H1 (cell line): ENCODE results near the gene SPTLC3. TPM values are rescaled to one million over a fixed set of nuclear protein-coding genes. Genes with fewer than 3 reads are reported as not detected.

ENCODE experiments used
- CTCF ChIA-PET: fragments of 300-600 bp; sonication (Branson Sonifier 250); formaldehyde crosslinking; loops from one replicate; lab custom pipeline; 2021; ENCODE audit not compliant: partially characterized antibody; lab: Charles Lee
- POLR2A ChIA-PET: fragments of 300-600 bp; sonication (Branson Sonifier 250); formaldehyde crosslinking; loops from one replicate; lab custom pipeline; 2021; ENCODE audit warnings: inconsistent platforms; ENCODE audit not compliant: partially characterized antibody; lab: Charles Lee
- DNase-seq, 2 experiments: peaks; one replicate each; pipeline versions ENCODE4 v3.0.0 to v3.0.0-alpha.2; 2010 to 2022; ENCODE audit warnings: low spot score in 2 of 2, low read depth in 1 of 2, mixed read lengths in 1 of 2
- FAIRE-seq: peaks from 2 replicates; lab custom pipeline; 2011; peaks lifted over from hg19 to GRCh38; lab: Jason Lieb, UNC
- H2AFZ ChIP-seq: 2 replicates; pipeline ENCODE4 v1.8.1; 2012; ENCODE audit warnings: low read length, inconsistent platforms
- H2AK5ac ChIP-seq: 2 replicates; pipeline ENCODE4 v1.6.1; 2013; ENCODE audit warnings: low read depth, low read length
- H2BK120ac ChIP-seq: replicated peaks from 2 replicates; pipeline ENCODE3; 2013; ENCODE audit warnings: low read depth, low read length, inconsistent platforms
- H2BK12ac ChIP-seq: 2 replicates; pipeline ENCODE4 v1.6.1; 2013; ENCODE audit warnings: low read depth, low read length
- H2BK15ac ChIP-seq: 2 replicates; pipeline ENCODE4 v1.6.1; 2013; ENCODE audit warnings: low read length
- H2BK20ac ChIP-seq: 2 replicates; pipeline ENCODE4 v1.6.1; 2013; ENCODE audit warnings: low read length
- H2BK5ac ChIP-seq: 2 replicates; pipeline ENCODE4 v1.6.1; 2013; ENCODE audit warnings: low read depth, low read length
- H3K14ac ChIP-seq: 2 replicates; pipeline ENCODE4 v1.6.1; 2013; ENCODE audit warnings: inconsistent platforms; ENCODE audit not compliant: insufficient read length
- H3K18ac ChIP-seq: 2 replicates; pipeline ENCODE4 v1.6.1; 2013; ENCODE audit warnings: low read length; ENCODE audit errors: extremely low read depth
- H3K23ac ChIP-seq: 2 replicates; pipeline ENCODE4 v1.6.1; 2013; ENCODE audit warnings: inconsistent platforms; ENCODE audit not compliant: insufficient read length
- H3K23me2 ChIP-seq: 2 replicates; pipeline ENCODE4 v1.6.1; 2013; ENCODE audit warnings: low read depth, low read length
- H3K27ac ChIP-seq: 2 replicates; pipeline ENCODE4 v1.6.1; 2011; ENCODE audit warnings: low read depth, low read length, inconsistent platforms
- H3K27me3 ChIP-seq, 4 experiments: replicated peaks in 1 of 4; 1 replicate in 1 of 4; 2 replicates in 3 of 4; pipeline versions ENCODE4 v1.6.1 to v1.8.1; 2011 to 2013; ENCODE audit warnings: low read length in 3 of 4, mild to moderate bottlenecking in 3 of 4, inconsistent platforms in 2 of 4, mixed read lengths in 2 of 4, moderate library complexity in 1 of 4; ENCODE audit not compliant: control insufficient read depth in 3 of 4, insufficient read depth in 3 of 4; ENCODE audit errors: extremely low read depth in 1 of 4
- H3K36me3 ChIP-seq, 4 experiments: 2 replicates each; pipeline versions ENCODE4 v1.6.1 to v1.8.1; 2011 to 2013; ENCODE audit warnings: mild to moderate bottlenecking in 4 of 4, low read length in 3 of 4, moderate library complexity in 2 of 4, control low read depth in 1 of 4, inconsistent platforms in 1 of 4; ENCODE audit not compliant: insufficient read depth in 4 of 4, control insufficient read depth in 2 of 4
- H3K4ac ChIP-seq: replicated peaks from 2 replicates; pipeline ENCODE3; 2013; ENCODE audit warnings: low read length, low read depth, mixed read lengths, inconsistent platforms; ENCODE audit not compliant: insufficient read length
- H3K4me1 ChIP-seq, 4 experiments: replicated peaks in 1 of 4; 1 replicate in 1 of 4; 2 replicates in 3 of 4; pipeline versions ENCODE4 v1.6.1 to v1.8.1; 2011 to 2013; ENCODE audit warnings: low read length in 3 of 4, inconsistent platforms in 2 of 4, mixed read lengths in 1 of 4; ENCODE audit not compliant: insufficient read depth in 4 of 4, control insufficient read depth in 3 of 4
- H3K4me2 ChIP-seq, 2 experiments: 2 replicates each; pipeline versions ENCODE4 v1.6.1 to v1.8.1; 2011 to 2013; ENCODE audit warnings: low read depth in 2 of 2, low read length in 2 of 2, control low read depth in 1 of 2, inconsistent platforms in 1 of 2, mild to moderate bottlenecking in 1 of 2; ENCODE audit not compliant: insufficient read depth in 1 of 2
- H3K4me3 ChIP-seq, 4 experiments: fragments of 200-600, 300-600 bp in 1 of 4; sonication (generic), shearing (Covaris generic), sonication (Bioruptor Twin) in 1 of 4; 2 replicates each; pipeline versions ENCODE4 v1.5.1 to v1.8.1; 2011 to 2016; ENCODE audit warnings: low read length in 4 of 4, low read depth in 3 of 4, control low read depth in 2 of 4, inconsistent platforms in 2 of 4, mild to moderate bottlenecking in 2 of 4, mixed read lengths in 1 of 4, moderate library complexity in 1 of 4; ENCODE audit not compliant: insufficient read depth in 2 of 4; ENCODE audit errors: extremely low read depth in 1 of 4
- H3K56ac ChIP-seq: replicated peaks from 2 replicates; pipeline ENCODE3; 2013; ENCODE audit warnings: low read depth, mild to moderate bottlenecking, mixed read lengths, low read length, inconsistent platforms; ENCODE audit not compliant: insufficient read length
- H3K79me1 ChIP-seq: 2 replicates; pipeline ENCODE4 v1.6.1; 2013; ENCODE audit warnings: low read depth, low read length, control low read depth
- H3K79me2 ChIP-seq, 2 experiments: 2 replicates each; pipeline versions ENCODE4 v1.6.1 to v1.8.1; 2012 to 2013; ENCODE audit warnings: low read length in 2 of 2, mild to moderate bottlenecking in 2 of 2, inconsistent platforms in 1 of 2; ENCODE audit not compliant: insufficient read depth in 2 of 2, control insufficient read depth in 1 of 2
- H3K9ac ChIP-seq, 4 experiments: replicated peaks in 1 of 4; 1 replicate in 1 of 4; 2 replicates in 3 of 4; pipeline versions ENCODE4 v1.6.1 to v1.8.1; 2011 to 2013; ENCODE audit warnings: low read depth in 3 of 4, low read length in 3 of 4, control low read depth in 2 of 4, mild to moderate bottlenecking in 2 of 4, moderate library complexity in 2 of 4, inconsistent platforms in 1 of 4; ENCODE audit errors: extremely low read depth in 1 of 4
- H3K9me3 ChIP-seq, 2 experiments: 2 replicates each; pipeline versions ENCODE4 v1.6.1 to v1.8.1; 2012 to 2013; ENCODE audit warnings: mild to moderate bottlenecking in 2 of 2, moderate library complexity in 2 of 2, control low read depth in 1 of 2, inconsistent platforms in 1 of 2, low read depth in 1 of 2, low read length in 1 of 2, mixed read lengths in 1 of 2; ENCODE audit not compliant: insufficient read depth in 2 of 2
- H4K20me1 ChIP-seq, 2 experiments: replicated peaks in 1 of 2; 2 replicates each; pipeline versions ENCODE3 to v1.8.1; 2011 to 2013; ENCODE audit warnings: inconsistent platforms in 2 of 2, low read length in 2 of 2, mild to moderate bottlenecking in 1 of 2; ENCODE audit not compliant: insufficient read depth in 2 of 2, control insufficient read depth in 1 of 2
- H4K5ac ChIP-seq: 2 replicates; pipeline ENCODE4 v1.6.1; 2013; ENCODE audit warnings: low read length, low read depth, mixed read lengths, inconsistent platforms; ENCODE audit not compliant: insufficient read length
- H4K8ac ChIP-seq: 2 replicates; pipeline ENCODE4 v1.8.0; 2013; ENCODE audit warnings: mild to moderate bottlenecking, moderate library complexity, low read length, inconsistent platforms; ENCODE audit not compliant: insufficient read depth; ENCODE audit errors: extremely low read depth
- H4K91ac ChIP-seq: replicated peaks from 2 replicates; pipeline ENCODE3; 2013; ENCODE audit warnings: low read length, mixed read lengths, inconsistent platforms; ENCODE audit not compliant: insufficient read length
- EP300 ChIP-seq, 2 experiments: IDR thresholded peaks; 1 replicate in 1 of 2; 2 replicates in 1 of 2; pipeline ENCODE4 v1.6.1; 2011 to 2012; ENCODE audit warnings: low read depth in 2 of 2, low read length in 2 of 2, mild to moderate bottlenecking in 2 of 2, borderline replicate concordance in 1 of 2, inconsistent platforms in 1 of 2, moderate library complexity in 1 of 2
- EZH2 ChIP-seq: fragments of 200-600 bp; sonication (generic); IDR thresholded peaks from 2 replicates; pipeline ENCODE4 v1.7.1; 2012; ENCODE audit warnings: low read depth, mild to moderate bottlenecking, moderate library complexity, low read length, inconsistent platforms; ENCODE audit not compliant: severe bottlenecking
- KDM5A ChIP-seq: fragments of 200-600 bp; IDR thresholded peaks from 2 replicates; pipeline ENCODE4 v1.7.1; 2012; ENCODE audit warnings: mild to moderate bottlenecking, low read length, inconsistent platforms, mixed read lengths
- MAFK ChIP-seq: IDR thresholded peaks from 2 replicates; pipeline ENCODE4 v1.6.1; 2012; ENCODE audit warnings: low read depth, mild to moderate bottlenecking, improper control_type of control experiment, low read length
- PHF8 ChIP-seq: fragments of 200-600 bp; sonication (generic); conservative IDR thresholded peaks from 2 replicates; pipeline ENCODE4 v1.7.1; 2012; ENCODE audit warnings: low read depth, mild to moderate bottlenecking, inconsistent platforms, low read length, moderate library complexity
- POLR2A ChIP-seq, 2 experiments: IDR thresholded peaks; 1 replicate in 1 of 2; 2 replicates in 1 of 2; pipeline ENCODE4 v1.6.1; 2011; ENCODE audit warnings: low read depth in 2 of 2, low read length in 2 of 2, mild to moderate bottlenecking in 2 of 2; ENCODE audit errors: control extremely low read depth in 1 of 2
- RAD21 ChIP-seq, 2 experiments: IDR thresholded peaks in 1 of 2; conservative IDR thresholded peaks in 1 of 2; 2 replicates each; pipeline ENCODE4 v1.6.1; 2011; ENCODE audit warnings: low read depth in 2 of 2, low read length in 2 of 2, improper control_type of control experiment in 1 of 2, inconsistent platforms in 1 of 2, mild to moderate bottlenecking in 1 of 2, moderate library complexity in 1 of 2
- RXRA ChIP-seq: IDR thresholded peaks from 2 replicates; pipeline ENCODE4 v1.6.1; 2011; ENCODE audit warnings: low read depth, mild to moderate bottlenecking, low read length, moderate library complexity; ENCODE audit not compliant: insufficient read depth
- SIN3A ChIP-seq, 2 experiments: IDR thresholded peaks in 1 of 2; conservative IDR thresholded peaks in 1 of 2; 2 replicates each; pipeline ENCODE4 v1.6.1; 2011 to 2012; ENCODE audit warnings: low read length in 2 of 2, improper control_type of control experiment in 1 of 2, low read depth in 1 of 2, mild to moderate bottlenecking in 1 of 2
- SUZ12 ChIP-seq: fragments of 200-600 bp; sonication (generic); IDR thresholded peaks from 2 replicates; pipeline ENCODE4 v1.6.1; 2012; ENCODE audit warnings: mild to moderate bottlenecking, inconsistent platforms, low read length, moderate library complexity, mixed read lengths
- TAF1 ChIP-seq: IDR thresholded peaks from 2 replicates; pipeline ENCODE4 v1.6.1; 2011; ENCODE audit warnings: mild to moderate bottlenecking, low read depth, low read length
- TAF7 ChIP-seq: optimal IDR thresholded peaks from 2 replicates; pipeline ENCODE3; 2011; ENCODE audit warnings: low read depth, mild to moderate bottlenecking, inconsistent platforms, low read length, moderate library complexity, borderline replicate concordance
- TEAD4 ChIP-seq: IDR thresholded peaks from 2 replicates; pipeline ENCODE4 v1.6.1; 2012; ENCODE audit warnings: low read depth, low read length, inconsistent platforms, mixed read lengths
- polyA plus RNA-seq, 7 experiments: library from polyadenylated mRNA; depleted of rRNA in 3 of 7; stranded (reverse) in 5 of 7; unstranded in 2 of 7; fragments of >200 nt in 5 of 7; fragments of 200-250 nt in 2 of 7; gene quantifications; 1 replicate in 5 of 7; 2 replicates in 1 of 7; 4 replicates in 1 of 7; pipeline versions ENCODE4 v1.2.1 to v1.2.3, GENCODE V29; 2011 to 2013; ENCODE audit warnings: missing spikeins in 2 of 7, mixed read lengths in 2 of 7
- total RNA-seq: library from RNA; stranded (reverse); fragmentation: NEBNext Ultra II Directional; extraction: Animal tissue kit (Norgen Biotek cat#: 25700); gene quantifications from 2 replicates; pipeline ENCODE4 v1.2.1, GENCODE V29; 2021
- TF ChIP-seq, protein P1 (sequence below): IDR thresholded peaks from 2 replicates; pipeline ENCODE4 v1.6.1; 2012; ENCODE audit warnings: inconsistent platforms

Gene SPTLC3
- total and polyA plus RNA-seq, 2 of the 8 experiments (the other 6 are each of a cell fraction or from before 2014, with no cell fraction given) = 0.23 to 0.82 TPM

DNA sequence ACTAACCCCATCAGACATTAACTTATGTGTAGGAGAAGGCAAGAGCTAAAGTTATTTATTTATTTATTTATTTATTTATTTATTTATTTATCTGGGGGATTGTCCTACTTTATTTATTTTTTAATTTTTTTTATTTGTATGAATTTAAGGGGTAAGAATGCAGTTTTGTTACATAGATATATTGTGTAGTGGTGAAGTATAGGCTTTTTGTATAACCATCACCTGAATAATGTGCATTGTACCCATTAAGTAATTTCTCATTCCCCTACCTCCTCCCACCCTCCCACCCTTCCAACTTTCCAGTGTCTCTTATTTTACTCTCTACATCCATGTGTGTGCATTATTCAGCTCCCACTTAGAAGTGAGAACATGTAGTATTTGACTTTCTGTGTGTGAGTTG lies 51.6 kb downstream of the SPTLC3 start:
- H3K79me2 ChIP-seq = no peaks in the 10 kb centered on the region
- no peak overlapping the region for H2AK5ac ChIP-seq
- H2BK20ac ChIP-seq = no peak overlapping the region
- no peak overlapping the region for H2BK15ac ChIP-seq
- H3K23ac ChIP-seq = no peak overlapping the region
- no peak for DNase-seq
- no peak overlapping the region for H3K27ac ChIP-seq
- peaks cover 4 to 20% (median 12%) of the 10 kb centered on the region in 4 experiments; a peak in 6 of 7 replicates for H3K4me1 ChIP-seq
- H4K20me1 ChIP-seq = no peaks in the 10 kb centered on the region
- H2AFZ ChIP-seq = no peak overlapping the region
- no peaks in the 10 kb centered on the region for H3K23me2 ChIP-seq
- CTCF ChIA-PET = interaction anchor here (0.6 to 1.1 kb wide), 2 partner anchors 18 to 49 kb away, joined by 3 read pairs; no protein-coding TSS in a partner anchor
- H3K4me2 ChIP-seq = no peak overlapping the region
- H3K79me1 ChIP-seq = no peaks in the 10 kb centered on the region
- H4K91ac ChIP-seq = no peak overlapping the region
- H3K4ac ChIP-seq = no peak overlapping the region
- no peak overlapping the region for H3K4me3 ChIP-seq
- H4K8ac ChIP-seq = no peak overlapping the region
- no peak overlapping the region for H3K9ac ChIP-seq
- H2BK5ac ChIP-seq = no peak overlapping the region
- H2BK120ac ChIP-seq = no peak overlapping the region
- H3K36me3 ChIP-seq = no peaks in the 10 kb centered on the region
- no peak overlapping the region for H3K14ac ChIP-seq
- H3K9me3 ChIP-seq = no peaks in the 10 kb centered on the region
- H3K56ac ChIP-seq = no peak overlapping the region
- no peak overlapping the region for H2BK12ac ChIP-seq
- H3K27me3 ChIP-seq = no peaks in the 10 kb centered on the region; a peak in 1 of 7 replicates
- no peak for FAIRE-seq
- H3K18ac ChIP-seq = no peak overlapping the region
- H4K5ac ChIP-seq = no peak overlapping the region
- POLR2A ChIA-PET = no interaction called here
- TF ChIP-seq, protein P1, sequence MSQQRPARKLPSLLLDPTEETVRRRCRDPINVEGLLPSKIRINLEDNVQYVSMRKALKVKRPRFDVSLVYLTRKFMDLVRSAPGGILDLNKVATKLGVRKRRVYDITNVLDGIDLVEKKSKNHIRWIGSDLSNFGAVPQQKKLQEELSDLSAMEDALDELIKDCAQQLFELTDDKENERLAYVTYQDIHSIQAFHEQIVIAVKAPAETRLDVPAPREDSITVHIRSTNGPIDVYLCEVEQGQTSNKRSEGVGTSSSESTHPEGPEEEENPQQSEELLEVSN = no peak
- TF ChIP-seq TEAD4 (no peak), POLR2A (IDR thresholded peaks at IDR 0.05; ENCODE audit: control extremely low read depth in 1 of 2, low read depth in 2 of 2, low read length in 2 of 2) (no peak), PHF8 (no peak), MAFK (no peak), EZH2 (no peak), RAD21 (IDR thresholded peaks at IDR 0.05 in 1 of 2, conservative IDR thresholded peaks at IDR 0.05 in 1 of 2; ENCODE audit: low read depth in 2 of 2, low read length in 2 of 2) (no peak), KDM5A (no peak), SUZ12 (no peak), RXRA (no peak), EP300 (IDR thresholded peaks at IDR 0.05; ENCODE audit: borderline replicate concordance in 1 of 2, low read depth in 2 of 2, low read length in 2 of 2) (no peak), SIN3A (conservative IDR thresholded peaks at IDR 0.05 in 1 of 2, IDR thresholded peaks at IDR 0.05 in 1 of 2; ENCODE audit: low read depth in 1 of 2, low read length in 2 of 2) (no peak), TAF7 (no peak), TAF1 (no peak)
